Activated gamma-delta T cell (primary cell): Measurements from ENCODE around the gene TRIM22.
"Not testable (repeated sequence)": the region's sequence is repeated elsewhere in the genome, so short reads cannot be mapped to it uniquely, and the experiment has no call there.

ENCODE experiments used
- DNase-seq: peaks from one replicate; lab custom pipeline; 2025; lab: John Stamatoyannopoulos, UW
- total RNA-seq, 2 donors: gene quantifications; one replicate each; lab custom pipeline; 2026; lab: John Stamatoyannopoulos, UW

TRIM22 gene
- 490 to 588 reads per million in 2 donors for total RNA-seq

- DNase-seq, result no peak
These were observed at the start of gene TRIM22 for GRCh38 chr11:5689551-5689983. Gene TRIM22 (plus strand): TSS chr11:5689790. CDS start chr11:5696233, 6,443 bp downstream.

GRCh38 chr11:5639953-5640352 is 49.6 kb upstream of the TRIM22 start:
- no peak for DNase-seq

GRCh38 chr11:5643585-5643984 is 46.0 kb upstream of the TRIM22 start:
- DNase-seq, result no peak

- DNase-seq, result no peak
These were observed 43.5 kb upstream of the TRIM22 start for GRCh38 chr11:5646139-5646538.

GRCh38 chr11:5655474-5655873 is 34.1 kb upstream of the TRIM22 start:
- DNase-seq, result no peak

- not testable (repeated sequence) for DNase-seq
These were observed 32.6 kb upstream of the TRIM22 start for GRCh38 chr11:5656956-5657355.

DNA sequence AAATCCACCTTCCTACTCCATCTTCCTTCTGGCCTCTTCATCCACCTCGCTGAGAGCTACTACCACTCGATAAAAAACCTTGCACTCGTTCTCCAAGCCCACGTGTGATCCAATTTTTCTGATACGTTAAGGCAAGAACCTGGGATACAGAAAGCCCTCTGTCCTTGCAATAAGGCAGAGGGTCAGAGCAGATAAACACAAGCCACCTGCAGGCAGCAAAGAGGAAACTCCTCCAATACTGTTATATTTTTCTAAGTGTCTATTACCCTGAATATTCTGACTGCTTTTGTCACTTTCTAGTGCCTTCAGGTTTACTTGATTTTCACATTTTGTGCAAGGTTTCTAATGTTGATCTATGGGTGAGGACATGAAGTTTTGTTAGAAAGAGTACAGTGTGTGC is 31.3 kb upstream of the TRIM22 start:
- no peak for DNase-seq

DNA sequence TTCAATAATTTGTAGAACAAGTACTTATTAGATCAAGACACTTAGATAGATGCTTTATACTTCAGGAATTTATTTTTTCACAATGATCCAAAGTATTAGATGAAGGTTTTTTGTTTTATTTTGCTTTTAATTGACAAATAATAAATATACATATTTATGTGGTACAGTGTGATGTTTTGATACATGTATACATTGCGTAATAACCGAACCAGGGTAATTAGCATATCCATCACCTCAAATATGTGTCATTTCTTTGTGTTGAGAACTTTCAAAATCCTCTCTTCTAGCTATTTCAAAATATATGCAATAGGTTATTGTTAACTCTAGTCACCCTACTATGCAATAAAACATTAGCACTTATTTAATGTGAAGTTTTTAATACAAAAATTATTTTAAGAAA is 26.1 kb upstream of the TRIM22 start:
- DNase-seq, result no peak

DNA sequence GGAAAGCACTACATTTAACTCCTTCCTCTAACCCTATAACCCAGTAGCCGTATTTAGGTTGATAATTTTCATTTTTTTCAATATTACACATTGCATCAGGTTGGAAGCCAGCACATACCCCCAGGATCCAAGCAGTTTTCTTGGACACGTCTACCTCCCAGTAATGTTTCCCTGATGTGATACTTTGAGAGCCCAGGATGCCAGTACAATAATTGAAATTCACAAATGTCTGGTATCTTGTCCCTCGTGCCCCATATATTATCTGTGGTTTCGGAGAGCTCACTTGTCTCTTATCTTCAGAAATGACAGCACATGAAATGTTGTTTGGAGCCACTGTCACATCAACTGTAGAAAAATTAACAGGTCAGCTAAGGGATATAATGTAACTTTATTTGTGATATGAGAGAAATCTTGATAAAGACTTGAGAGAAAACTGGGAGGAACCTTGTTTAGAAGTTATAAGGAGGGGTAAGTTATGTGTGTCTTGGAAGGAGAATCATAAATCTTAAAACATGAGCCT is 24.5 kb upstream of the TRIM22 start:
- DNase-seq, result no peak

- DNase-seq, result no peak
These were observed 23.7 kb upstream of the TRIM22 start for GRCh38 chr11:5665746-5666401.

DNA sequence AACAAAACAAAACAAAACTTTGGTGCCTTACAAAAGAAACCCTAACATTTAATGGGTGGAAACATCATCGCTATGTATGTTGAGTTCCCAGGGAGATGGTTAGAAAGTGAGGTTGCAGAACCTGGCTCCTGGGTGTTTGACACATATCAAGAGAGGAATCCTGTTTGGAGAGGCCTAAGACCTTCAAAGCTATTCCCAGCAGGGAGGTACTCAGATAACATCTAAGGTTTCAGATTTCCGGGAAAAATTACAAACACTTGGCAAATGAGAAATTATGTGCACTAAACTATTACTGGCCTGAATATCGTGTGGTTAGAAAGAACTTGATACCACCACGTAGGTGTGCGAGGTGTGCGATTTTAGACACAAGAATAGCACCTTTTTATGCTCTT is 23.2 kb upstream of the TRIM22 start:
- no peak for DNase-seq

GRCh38 chr11:5671831-5672230 is 17.8 kb upstream of the TRIM22 start:
- DNase-seq, result no peak

GRCh38 chr11:5674391-5674790 is 15.2 kb upstream of the TRIM22 start:
- no peak for DNase-seq

- DNase-seq, result no peak
These were observed 9.8 kb upstream of the TRIM22 start for GRCh38 chr11:5679811-5680210.

GRCh38 chr11:5682890-5683441 is 6.6 kb upstream of the TRIM22 start:
- not testable (repeated sequence) for DNase-seq

GRCh38 chr11:5683620-5684019 is 6.0 kb upstream of the TRIM22 start:
- not testable (repeated sequence) for DNase-seq

DNA sequence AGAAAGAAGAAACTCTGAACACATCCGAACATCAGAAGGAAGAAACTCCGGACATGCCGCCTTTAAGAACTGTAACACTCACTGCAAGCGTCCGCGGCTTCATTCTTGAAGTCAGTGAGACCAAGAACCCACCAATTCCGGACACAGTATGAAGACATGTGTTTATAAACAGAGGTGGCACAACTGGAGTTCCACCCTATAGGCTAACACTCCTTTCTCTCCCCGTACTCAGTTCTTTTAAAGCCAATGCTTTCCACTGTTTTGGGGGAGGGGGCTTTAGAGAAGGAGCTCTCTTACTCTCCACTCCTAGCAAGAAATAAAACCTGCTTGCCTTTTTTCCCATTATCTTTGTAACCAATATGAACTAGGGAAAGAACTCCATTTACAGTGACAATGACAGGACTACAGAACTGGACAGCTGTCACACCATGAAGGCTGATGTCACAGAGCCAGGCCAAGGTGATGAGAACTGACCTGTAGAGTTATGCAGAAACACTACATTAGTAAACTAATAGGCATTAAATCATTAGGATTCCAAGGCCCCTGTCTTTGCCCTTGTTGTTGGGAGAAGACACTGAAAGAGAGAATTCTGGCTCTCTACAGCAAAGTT is 5.4 kb upstream of the TRIM22 start:
- DNase-seq, result no peak

- DNase-seq, result peak; percentile 13
These were observed 4.8 kb upstream of the TRIM22 start, which contains the start of gene TRIM5 for GRCh38 chr11:5684646-5685362. Gene TRIM5 (minus strand): TSS chr11:5685074. CDS start chr11:5680177, 4,897 bp downstream.

- no peak for DNase-seq
These were observed 3.2 kb upstream of the TRIM22 start for GRCh38 chr11:5686426-5686825.

DNA sequence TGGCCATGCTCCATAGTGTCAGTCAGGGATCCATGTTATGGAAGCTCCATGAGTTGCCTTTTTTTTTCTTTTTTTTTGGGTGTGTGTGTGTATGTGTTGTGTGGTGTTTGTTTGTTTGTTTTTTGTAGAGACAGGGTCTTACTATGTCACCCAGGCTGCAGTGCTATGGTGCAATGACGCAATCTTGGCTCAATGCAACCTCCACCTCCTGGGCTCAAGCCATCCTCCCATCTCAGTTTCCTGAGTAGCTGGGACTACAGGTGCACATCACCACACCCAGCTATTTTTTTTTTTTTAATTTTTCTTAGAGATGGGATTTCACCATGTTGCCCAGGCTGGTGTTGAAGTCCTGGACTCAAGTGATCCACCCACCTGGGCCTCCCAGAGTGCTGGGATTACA is 1.1 kb upstream of the TRIM22 start:
- no peak for DNase-seq

GRCh38 chr11:5690216-5690615 is 626 bp downstream of the TRIM22 start:
- no peak for DNase-seq

GRCh38 chr11:5690736-5691135 is 1.1 kb downstream of the TRIM22 start:
- DNase-seq, result no peak
